K562 (cell line): Measurements from ENCODE around the gene MAP3K6. TPM values are rescaled to one million over a fixed set of nuclear protein-coding genes. Genes with fewer than 3 reads are reported as not detected.

Experiments
- CEBPG ChIP-seq, 3 experiments: fragments of 200-800 bp in 1 of 3; sonication (Bioruptor generic) in 1 of 3; sonication (generic) in 1 of 3; formaldehyde crosslinking in 1 of 3; IDR thresholded peaks in 2 of 3; conservative IDR thresholded peaks in 1 of 3; 2 replicates each; pipeline versions ENCODE4 v1.6.1 to v1.8.0; 2016 to 2022; ENCODE audit warnings: missing compliant biosample characterization in 2 of 3, missing genetic modification characterization in 2 of 3, mild to moderate bottlenecking in 1 of 3, missing genetic modification reagents in 1 of 3
- E4F1 ChIP-seq: fragments of 250-450 bp; sonication (Bioruptor Pico); IDR thresholded peaks from 2 replicates; pipeline ENCODE4 v1.5.0; 2021; ENCODE audit warnings: mild to moderate bottlenecking, borderline replicate concordance
- FOXA3 ChIP-seq, 2 experiments: fragments of 450-650 bp in 1 of 2; sonication (generic) in 1 of 2; formaldehyde crosslinking; IDR thresholded peaks in 1 of 2; conservative IDR thresholded peaks in 1 of 2; 2 replicates each; pipeline versions ENCODE4 v1.4.0 to v1.8.0; 2020 to 2022; ENCODE audit warnings: mild to moderate bottlenecking in 2 of 2, missing genetic modification reagents in 1 of 2
- FOXP1 ChIP-seq: sonication (generic); formaldehyde crosslinking; IDR thresholded peaks from 2 replicates; pipeline ENCODE4 v1.8.0; 2022; ENCODE audit warnings: mild to moderate bottlenecking, missing genetic modification reagents
- GTF3C2 ChIP-seq: IDR thresholded peaks from 3 replicates; pipeline ENCODE4 v1.6.1; 2011; ENCODE audit warnings: borderline replicate concordance, mild to moderate bottlenecking, moderate library complexity; ENCODE audit not compliant: insufficient read length; ENCODE audit errors: extremely low read depth
- HNRNPUL1 ChIP-seq: fragments of 200-400 bp; formaldehyde crosslinking; IDR thresholded peaks from 2 replicates; pipeline ENCODE4 v1.6.1; 2017; ENCODE audit warnings: low read length
- KLF10 ChIP-seq: fragments of 250-450 bp; sonication (Bioruptor Pico); IDR thresholded peaks from 2 replicates; pipeline ENCODE4 v1.6.1; 2021; ENCODE audit warnings: matching md5 sums
- MCM3 ChIP-seq: fragments of 450-650 bp; IDR thresholded peaks from 2 replicates; pipeline ENCODE4 v1.6.1; 2016
- NCOA1 ChIP-seq: fragments of 450-650 bp; IDR thresholded peaks from 2 replicates; pipeline ENCODE4 v1.6.1; 2016; ENCODE audit warnings: low read depth
- NEUROD1 ChIP-seq: fragments of 150-350 bp; IDR thresholded peaks from 2 replicates; pipeline ENCODE4 v1.6.1; 2014; ENCODE audit warnings: borderline replicate concordance, low read length, low read depth; ENCODE audit not compliant: partially characterized antibody
- NFE2L1 ChIP-seq: fragments of 450-650 bp; IDR thresholded peaks from 2 replicates; pipeline ENCODE4 v1.6.1; 2016; ENCODE audit warnings: missing genetic modification characterization, low read depth, mild to moderate bottlenecking, missing compliant biosample characterization, moderate library complexity, borderline replicate concordance
- NR2C1 ChIP-seq, 2 experiments: fragments of 450-650 bp; IDR thresholded peaks; 2 replicates each; pipeline ENCODE4 v1.6.1; 2017; ENCODE audit warnings: mild to moderate bottlenecking in 2 of 2, antibody characterized with exemption in 1 of 2, inconsistent platforms in 1 of 2, missing compliant biosample characterization in 1 of 2, missing genetic modification characterization in 1 of 2
- RHOXF2B ChIP-seq: fragments of 250-450 bp; sonication (Bioruptor Pico); conservative IDR thresholded peaks from 2 replicates; pipeline ENCODE4 v1.5.1; 2021
- SIRT6 ChIP-seq: IDR thresholded peaks from one replicate; pipeline ENCODE4 v1.6.1; 2012; ENCODE audit warnings: low read depth, mild to moderate bottlenecking, control low read depth, inconsistent platforms, low read length, moderate library complexity
- STAG1 ChIP-seq: sonication (generic); formaldehyde crosslinking; IDR thresholded peaks from 2 replicates; pipeline ENCODE4 v1.5.0; 2020; ENCODE audit warnings: missing genetic modification reagents, borderline replicate concordance
- UBTF ChIP-seq, 2 experiments: IDR thresholded peaks; 2 replicates each; pipeline ENCODE4 v1.6.1; 2012; ENCODE audit warnings: improper control_type of control experiment in 2 of 2, low read depth in 2 of 2, low read length in 2 of 2, borderline replicate concordance in 1 of 2
- XRCC5 ChIP-seq: fragments of 200-400 bp; formaldehyde crosslinking; IDR thresholded peaks from 2 replicates; pipeline ENCODE4 v1.6.1; 2017; ENCODE audit warnings: low read depth, mild to moderate bottlenecking, low read length
- ZBED1 ChIP-seq: IDR thresholded peaks from 2 replicates; pipeline ENCODE4 v1.6.1; 2014
- ZNF224 ChIP-seq: sonication (generic); formaldehyde crosslinking; IDR thresholded peaks from 2 replicates; pipeline ENCODE4 v1.8.0; 2022; ENCODE audit warnings: mild to moderate bottlenecking, missing genetic modification reagents
- ZNF561 ChIP-seq: fragments of 450-650 bp; formaldehyde crosslinking; conservative IDR thresholded peaks from 2 replicates; pipeline ENCODE4 v1.4.0; 2020; ENCODE audit warnings: mild to moderate bottlenecking, moderate library complexity
- polyA plus RNA-seq, 8 experiments: library from polyadenylated mRNA; depleted of rRNA in 4 of 8; stranded (reverse) in 5 of 8; unstranded in 3 of 8; fragments of >200 nt; fragmentation: Nextera tagmentation in 2 of 8; fragmentation: Illumina TruSeq in 1 of 8; extraction: Ambion mirVana in 2 of 8; extraction: Trizol in 1 of 8; gene quantifications; 2 replicates each; pipeline versions ENCODE4 v1.2.1 to v1.2.3, GENCODE V29; 2011 to 2014; ENCODE audit warnings: inconsistent platforms in 1 of 8, missing spikeins in 1 of 8
- total RNA-seq, 7 experiments: library from RNA; depleted of rRNA in 6 of 7; stranded (reverse); fragments of >200 nt in 6 of 7; fragmentation: Illumina TruSeq in 2 of 7; extraction: Trizol in 2 of 7; gene quantifications; 2 replicates each; pipeline versions ENCODE4 v1.2.1 to v1.2.3, GENCODE V29; 2011 to 2021; ENCODE audit warnings: low replicate concordance in 1 of 7

The MAP3K6 gene
- total and polyA plus RNA-seq, 9 of the 15 experiments (the other 6 are each of a cell fraction or from before 2014, with no cell fraction given), result 0.99 to 21.9 (median 7.0) TPM

DNA sequence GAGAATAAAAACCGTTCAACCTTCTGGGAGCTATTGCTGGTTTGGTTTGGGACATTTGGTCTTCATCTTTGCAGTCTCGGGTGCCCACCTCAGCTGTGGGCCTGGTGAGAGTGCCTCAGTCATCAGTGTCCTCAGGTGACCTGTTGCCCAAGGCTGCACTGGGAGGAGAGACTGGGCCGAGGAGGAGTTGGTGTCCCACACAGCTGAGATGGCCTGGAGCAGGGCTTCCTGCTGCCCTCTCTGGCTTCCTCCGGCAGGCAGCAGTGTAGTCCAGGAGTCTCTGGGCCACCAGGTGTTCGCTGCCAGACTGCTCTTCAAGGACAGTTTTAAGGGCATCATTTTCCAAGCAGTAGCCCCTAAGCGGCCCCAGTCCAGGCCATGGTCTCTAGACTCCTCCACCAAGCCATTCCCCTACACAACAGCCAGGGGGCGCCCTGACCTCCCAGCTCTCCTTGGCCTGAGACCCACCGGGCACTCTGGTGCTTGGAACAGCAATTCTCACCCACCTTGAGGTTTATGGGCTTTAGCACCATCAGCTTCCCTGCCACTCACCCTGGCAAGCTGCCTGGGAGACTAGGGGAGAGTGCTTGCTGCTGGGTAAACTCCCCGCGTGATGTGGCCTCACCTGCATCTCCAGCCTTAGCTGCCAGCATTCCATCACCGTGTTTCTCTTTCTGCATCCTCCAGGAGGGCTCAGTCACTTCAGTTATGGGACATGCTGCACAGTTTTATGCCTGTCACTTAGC lies 34.1 kb downstream of the MAP3K6 start (continued):
- TF ChIP-seq UBTF (IDR thresholded peaks at IDR 0.05; ENCODE audit: borderline replicate concordance in 1 of 2, low read depth in 2 of 2, low read length in 2 of 2) (no peak), ZBED1 (0 out of 2 replicates have a peak, but pooled peaks have one; percentile 16), SIRT6 (no peak), MCM3 (no peak), XRCC5 (peak; percentile 50; the same call in 1 of the 2 replicates), FOXP1 (CRISPR knock-in tag) (no peak), ZNF561 (no peak), NCOA1 (no peak), FOXA3 (CRISPR knock-in tag; conservative IDR thresholded peaks at IDR 0.05 in 1 of 2, IDR thresholded peaks at IDR 0.05 in 1 of 2) (no peak), ZNF224 (CRISPR knock-in tag) (no peak), E4F1 (no peak), CEBPG (CRISPR knock-in tag; IDR thresholded peaks at IDR 0.05) (no peak), CEBPG (tag; conservative IDR thresholded peaks at IDR 0.05 in 1 of 2, IDR thresholded peaks at IDR 0.05 in 1 of 2) (no peak), STAG1 (no peak), HNRNPUL1 (no peak), GTF3C2 (no peak), RHOXF2B (CRISPR knock-in tag) (no peak), NR2C1 (IDR thresholded peaks at IDR 0.05) (no peak), NR2C1 (tag; IDR thresholded peaks at IDR 0.05) (no peak), NFE2L1 (tag) (no peak), NEUROD1 (peak; percentile 16), KLF10 (CRISPR knock-in tag) (no peak)
